Fibroblast of lung (primary cell): ENCODE measurements around the gene WWC2. TPM values are rescaled to one million over a fixed set of nuclear protein-coding genes. Genes with fewer than 3 reads are reported as not detected.

ENCODE experiments used
- DNase-seq, 2 donors: peaks; one replicate each; pipeline versions ENCODE4 v3.0.0 to v3.0.0-alpha.2; 2010; ENCODE audit warnings: low read depth in 2 of 2
- H2AFZ ChIP-seq: 2 replicates; pipeline ENCODE4 v1.5.1; 2012; ENCODE audit warnings: low read length, control low read depth, inconsistent platforms
- H3K27ac ChIP-seq: 2 replicates; pipeline ENCODE4 v1.5.1; 2011; ENCODE audit warnings: low read length, control low read depth; ENCODE audit not compliant: insufficient read depth
- H3K27me3 ChIP-seq: 2 replicates; pipeline ENCODE4 v1.5.1; 2011; ENCODE audit warnings: mild to moderate bottlenecking, low read length; ENCODE audit not compliant: control insufficient read depth, insufficient read depth
- H3K36me3 ChIP-seq: 2 replicates; pipeline ENCODE4 v1.5.1; 2011; ENCODE audit warnings: low read length; ENCODE audit not compliant: control insufficient read depth, insufficient read depth
- H3K4me1 ChIP-seq: 2 replicates; pipeline ENCODE4 v1.5.1; 2011; ENCODE audit warnings: low read length; ENCODE audit not compliant: control insufficient read depth, insufficient read depth; ENCODE audit errors: extremely low read depth
- H3K4me2 ChIP-seq: 2 replicates; pipeline ENCODE4 v1.5.1; 2011; ENCODE audit warnings: low read length, control low read depth; ENCODE audit not compliant: insufficient read depth; ENCODE audit errors: extremely low read depth
- H3K4me3 ChIP-seq, 4 experiments: fragments of 200-600 bp in 1 of 4; sonication (generic) in 1 of 4; replicated peaks in 1 of 4; 2 replicates each; pipeline ENCODE4 v1.5.1; 2011 to 2016; ENCODE audit warnings: low read length in 4 of 4, low read depth in 3 of 4, mild to moderate bottlenecking in 3 of 4, control low read depth in 2 of 4, inconsistent platforms in 1 of 4, mixed read lengths in 1 of 4; ENCODE audit not compliant: insufficient read depth in 1 of 4; ENCODE audit errors: control extremely low read depth in 1 of 4
- H3K79me2 ChIP-seq: 2 replicates; pipeline ENCODE4 v1.5.1; 2012; ENCODE audit warnings: mild to moderate bottlenecking, low read length, inconsistent platforms; ENCODE audit not compliant: control insufficient read depth, insufficient read depth
- H3K9ac ChIP-seq: 2 replicates; pipeline ENCODE4 v1.5.1; 2011; ENCODE audit warnings: mild to moderate bottlenecking, low read length, control low read depth; ENCODE audit not compliant: insufficient read depth
- H3K9me3 ChIP-seq: 2 replicates; pipeline ENCODE4 v1.5.1; 2012; ENCODE audit warnings: low read depth, low read length; ENCODE audit not compliant: control insufficient read depth, insufficient read depth
- H4K20me1 ChIP-seq: 2 replicates; pipeline ENCODE4 v1.5.1; 2011; ENCODE audit warnings: low read length; ENCODE audit not compliant: control insufficient read depth, insufficient read depth; ENCODE audit errors: extremely low read depth
- CTCF ChIP-seq, 2 donors: IDR thresholded peaks in 1 of 2; conservative IDR thresholded peaks in 1 of 2; 1 replicate in 1 of 2; 2 replicates in 1 of 2; pipeline ENCODE4 v1.5.1; 2011 to 2012; ENCODE audit warnings: low read length in 2 of 2, control low read depth in 1 of 2, inconsistent platforms in 1 of 2, low read depth in 1 of 2, mild to moderate bottlenecking in 1 of 2
- EZH2 ChIP-seq: IDR thresholded peaks from 2 replicates; pipeline ENCODE4 v1.5.1; 2012; ENCODE audit warnings: low read length, control low read depth, mild to moderate bottlenecking; ENCODE audit errors: missing control alignments
- polyA plus RNA-seq, 2 donors: library from polyadenylated mRNA; depleted of rRNA in 1 of 2; stranded (reverse) in 1 of 2; unstranded in 1 of 2; fragments of >200 nt; gene quantifications; 2 replicates each; pipeline ENCODE4 v1.2.1, GENCODE V29; 2011 to 2012; ENCODE audit warnings: missing spikeins in 1 of 2
- total RNA-seq: library from RNA; depleted of rRNA; stranded (reverse); fragments of >200 nt; gene quantifications from 2 replicates; pipeline ENCODE4 v1.2.1, GENCODE V29; 2014

Gene WWC2
- total and polyA plus RNA-seq, 2 donors (not counting 1 experiment from before 2014, with no cell fraction given) = 31.6 to 34.0 TPM

- H3K9me3 ChIP-seq = no peaks in the 10 kb centered on the region
- no peak overlapping the region for H3K4me2 ChIP-seq
- H4K20me1 ChIP-seq = no peaks in the 10 kb centered on the region
- TF ChIP-seq EZH2 (no peak), CTCF (conservative IDR thresholded peaks at IDR 0.05 in 1 of 2, IDR thresholded peaks at IDR 0.05 in 1 of 2; ENCODE audit: low read depth in 1 of 2, low read length in 2 of 2) (no peak)
- H3K4me1 ChIP-seq = no peaks in the 10 kb centered on the region
- H3K27me3 ChIP-seq = no peaks in the 10 kb centered on the region
- no peak overlapping the region for H3K27ac ChIP-seq
- no peak overlapping the region for H2AFZ ChIP-seq
- H3K9ac ChIP-seq = no peak overlapping the region
- peak; percentile 72 to 86 for DNase-seq
- H3K36me3 ChIP-seq = no peaks in the 10 kb centered on the region
- no peaks in the 10 kb centered on the region for H3K79me2 ChIP-seq
- H3K4me3 ChIP-seq = no peak overlapping the region
These were observed 142.2 kb downstream of the WWC2 start for GRCh38 chr4:183241322-183241640.

DNA sequence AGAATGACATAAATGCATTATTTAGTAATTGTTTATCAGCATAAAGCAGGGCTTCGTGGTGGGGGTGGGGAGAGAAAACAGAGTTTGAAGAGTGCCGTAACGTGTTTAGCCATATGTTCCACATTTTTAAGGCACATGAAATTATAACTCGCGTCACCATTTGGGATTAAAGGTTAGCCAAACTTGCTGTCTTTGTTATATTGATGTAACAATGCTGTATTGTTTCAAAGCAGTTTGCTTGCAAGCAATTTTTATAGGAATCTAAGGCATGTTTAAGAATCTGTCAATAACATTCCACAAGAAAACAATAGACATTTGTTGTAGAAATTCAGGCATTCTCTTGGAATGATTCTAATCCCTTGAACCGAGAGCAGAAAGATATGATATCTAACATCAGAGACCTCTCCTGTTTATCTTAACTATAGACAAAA is 142.7 kb downstream of the WWC2 start:
- peak; percentile 26 to 34 for DNase-seq
- H3K4me2 ChIP-seq = no peak overlapping the region
- H3K27ac ChIP-seq = no peak overlapping the region
- no peak for TF ChIP-seq EZH2
- TF ChIP-seq CTCF (conservative IDR thresholded peaks at IDR 0.05 in 1 of 2, IDR thresholded peaks at IDR 0.05 in 1 of 2; ENCODE audit: low read depth in 1 of 2, low read length in 2 of 2) = no peak
- H2AFZ ChIP-seq = no peak overlapping the region
- no peaks in the 10 kb centered on the region for H3K79me2 ChIP-seq
- H3K27me3 ChIP-seq = no peaks in the 10 kb centered on the region
- H3K4me3 ChIP-seq = no peak overlapping the region
- H3K4me1 ChIP-seq = no peaks in the 10 kb centered on the region
- no peaks in the 10 kb centered on the region for H3K9me3 ChIP-seq
- no peak overlapping the region for H3K9ac ChIP-seq
- no peaks in the 10 kb centered on the region for H4K20me1 ChIP-seq
- H3K36me3 ChIP-seq = no peaks in the 10 kb centered on the region

DNA sequence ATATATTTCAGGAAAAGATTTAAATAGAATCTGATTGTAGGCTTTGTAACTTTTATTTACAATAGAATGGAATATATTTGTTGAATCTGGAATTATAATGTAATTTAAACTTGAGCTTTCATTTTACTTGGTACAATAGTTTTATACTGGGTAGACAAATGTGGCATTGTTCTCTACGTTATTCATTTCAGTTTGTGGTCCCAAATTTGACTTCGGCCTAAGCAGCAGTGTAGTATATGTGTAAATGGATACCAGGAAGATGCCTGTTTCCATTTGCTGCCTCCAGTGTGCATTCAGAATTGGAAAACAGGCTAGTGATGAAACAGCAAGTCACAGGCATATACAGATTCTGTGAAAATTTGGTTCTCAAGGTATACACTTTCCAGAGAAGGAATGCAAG is 143.2 kb downstream of the WWC2 start:
- Histone ChIP-seq H2AFZ (no peak overlapping the region), H3K27me3 (no peaks in the 10 kb centered on the region), H3K9ac (no peak overlapping the region), H3K79me2 (no peaks in the 10 kb centered on the region), H3K4me1 (no peaks in the 10 kb centered on the region), H3K9me3 (no peaks in the 10 kb centered on the region), H3K27ac (no peak overlapping the region), H4K20me1 (no peaks in the 10 kb centered on the region), H3K4me2 (no peak overlapping the region), H3K4me3 (no peak overlapping the region), H3K36me3 (no peaks in the 10 kb centered on the region)
- DNase-seq = no peak
- no peak for TF ChIP-seq EZH2
- TF ChIP-seq CTCF (conservative IDR thresholded peaks at IDR 0.05 in 1 of 2, IDR thresholded peaks at IDR 0.05 in 1 of 2; ENCODE audit: low read depth in 1 of 2, low read length in 2 of 2) = no peak
